Central memory CD4-positive, alpha-beta T cell (primary cell): ENCODE results near the gene MIS18BP1.
"Not testable (repeated sequence)": the region's sequence is repeated elsewhere in the genome, so short reads cannot be mapped to it uniquely, and the experiment has no call there.

ENCODE experiments used
- DNase-seq: peaks from one replicate; pipeline ENCODE4 v3.0.0; 2022
- total RNA-seq, 3 experiments: gene quantifications; one replicate each; lab custom pipeline; 2026; lab: John Stamatoyannopoulos, UW

Gene MIS18BP1
- total RNA-seq: 46.6 to 67.7 (median 59.8) reads per million in 3 experiments

- DNase-seq: peak; percentile 94
Observed at GRCh38 chr14:45253070-45253753, at the start of gene MIS18BP1. TSS of gene MIS18BP1 (minus strand) at chr14:45253202. CDS start at chr14:45247286, 5,916 bp downstream.

GRCh38 chr14:45298423-45299117 lies 45.6 kb upstream of the MIS18BP1 start:
- DNase-seq: no peak

GRCh38 chr14:45294796-45295195 lies 41.8 kb upstream of the MIS18BP1 start:
- not testable (repeated sequence) for DNase-seq

GRCh38 chr14:45290547-45290946 lies 37.5 kb upstream of the MIS18BP1 start:
- DNase-seq: no peak

GRCh38 chr14:45287610-45288009 lies 34.6 kb upstream of the MIS18BP1 start:
- no peak for DNase-seq

- DNase-seq: no peak
Observed at GRCh38 chr14:45284802-45285201, 31.8 kb upstream of the MIS18BP1 start.

- DNase-seq: not testable (repeated sequence)
Observed at GRCh38 chr14:45281731-45282400, 28.9 kb upstream of the MIS18BP1 start.

- DNase-seq: no peak
Observed at GRCh38 chr14:45271858-45272537, 19.0 kb upstream of the MIS18BP1 start.

GRCh38 chr14:45270031-45270430 lies 17.0 kb upstream of the MIS18BP1 start:
- no peak for DNase-seq

- no peak for DNase-seq
Observed at GRCh38 chr14:45267071-45267470, 14.1 kb upstream of the MIS18BP1 start.

- no peak for DNase-seq
Observed at GRCh38 chr14:45262637-45263036, 9.6 kb upstream of the MIS18BP1 start.

GRCh38 chr14:45261209-45261608 lies 8.2 kb upstream of the MIS18BP1 start:
- no peak for DNase-seq

- no peak for DNase-seq
Observed at GRCh38 chr14:45258805-45259204, 5.8 kb upstream of the MIS18BP1 start.

GRCh38 chr14:45258073-45258472 lies 5.1 kb upstream of the MIS18BP1 start:
- no peak for DNase-seq

- no peak for DNase-seq
Observed at GRCh38 chr14:45254771-45255170, 1.8 kb upstream of the MIS18BP1 start.

- DNase-seq: no peak
Observed at GRCh38 chr14:45253754-45254310, 830 bp upstream of the MIS18BP1 start.

GRCh38 chr14:45252366-45253069 lies 484 bp downstream of the MIS18BP1 start:
- DNase-seq: peak; percentile 7

GRCh38 chr14:45251912-45252311 lies 1.1 kb downstream of the MIS18BP1 start:
- peak; percentile 1 for DNase-seq

- DNase-seq: no peak
Observed at GRCh38 chr14:45249856-45250575, 3.0 kb downstream of the MIS18BP1 start.

- no peak for DNase-seq
Observed at GRCh38 chr14:45247427-45247826, 5.6 kb downstream of the MIS18BP1 start.

- no peak for DNase-seq
Observed at GRCh38 chr14:45246691-45247090, 6.3 kb downstream of the MIS18BP1 start.
